Activated CD4-positive, CD25-positive, alpha-beta regulatory T cell (primary cell): Measurements from ENCODE around the gene SHISA7.
A peak's percentile ranks its signal among the peaks of the same experiment; 100 is the strongest.

Experiments used
- DNase-seq, 4 experiments: peaks; one replicate each; lab custom pipeline; 2025; lab: John Stamatoyannopoulos, UW

The SHISA7 gene

DNA sequence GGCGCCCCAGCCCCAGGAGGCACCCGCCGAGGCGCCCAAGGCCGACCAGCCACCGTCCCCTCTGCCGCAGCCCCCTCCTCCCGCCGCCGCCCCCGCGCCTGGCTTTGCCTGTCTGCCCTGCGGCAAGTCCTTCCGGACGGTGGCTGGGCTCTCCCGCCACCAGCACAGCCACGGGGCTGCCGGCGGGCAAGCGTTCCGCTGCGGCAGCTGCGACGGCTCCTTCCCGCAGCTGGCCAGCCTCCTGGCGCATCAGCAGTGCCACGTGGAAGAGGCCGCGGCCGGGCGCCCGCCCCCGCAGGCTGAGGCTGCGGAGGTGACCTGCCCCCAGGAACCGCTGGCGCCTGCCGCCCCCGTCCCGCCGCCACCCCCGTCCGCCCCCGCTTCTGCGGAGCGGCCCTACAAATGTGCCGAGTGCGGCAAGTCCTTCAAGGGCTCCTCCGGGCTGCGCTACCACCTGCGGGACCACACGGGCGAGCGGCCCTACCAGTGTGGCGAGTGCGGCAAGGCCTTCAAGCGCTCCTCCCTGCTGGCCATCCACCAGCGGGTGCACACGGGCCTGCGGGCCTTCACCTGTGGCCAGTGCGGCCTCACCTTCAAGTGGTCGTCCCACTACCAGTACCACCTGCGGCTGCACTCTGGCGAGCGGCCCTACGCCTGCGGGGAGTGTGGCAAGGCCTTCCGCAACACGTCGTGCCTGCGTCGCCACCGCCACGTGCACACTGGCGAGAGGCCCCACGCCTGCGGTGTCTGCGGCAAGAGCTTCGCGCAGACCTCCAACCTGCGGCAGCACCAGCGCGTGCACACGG is 39.3 kb upstream of the SHISA7 start:
- DNase-seq: no peak

DNA sequence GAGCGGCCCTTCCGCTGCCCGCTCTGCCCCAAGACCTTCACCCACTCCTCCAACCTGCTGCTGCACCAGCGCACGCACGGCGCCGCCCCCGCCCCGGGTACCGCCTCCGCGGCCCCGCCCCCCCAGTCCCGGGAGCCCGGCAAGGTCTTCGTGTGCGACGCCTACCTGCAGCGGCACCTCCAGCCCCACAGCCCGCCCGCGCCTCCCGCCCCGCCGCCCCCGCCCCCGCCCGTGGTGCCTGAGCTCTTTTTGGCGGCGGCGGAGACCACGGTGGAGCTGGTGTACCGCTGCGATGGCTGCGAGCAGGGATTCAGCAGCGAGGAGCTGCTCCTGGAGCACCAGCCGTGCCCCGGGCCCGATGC is 38.7 kb upstream of the SHISA7 start:
- DNase-seq: no peak

DNA sequence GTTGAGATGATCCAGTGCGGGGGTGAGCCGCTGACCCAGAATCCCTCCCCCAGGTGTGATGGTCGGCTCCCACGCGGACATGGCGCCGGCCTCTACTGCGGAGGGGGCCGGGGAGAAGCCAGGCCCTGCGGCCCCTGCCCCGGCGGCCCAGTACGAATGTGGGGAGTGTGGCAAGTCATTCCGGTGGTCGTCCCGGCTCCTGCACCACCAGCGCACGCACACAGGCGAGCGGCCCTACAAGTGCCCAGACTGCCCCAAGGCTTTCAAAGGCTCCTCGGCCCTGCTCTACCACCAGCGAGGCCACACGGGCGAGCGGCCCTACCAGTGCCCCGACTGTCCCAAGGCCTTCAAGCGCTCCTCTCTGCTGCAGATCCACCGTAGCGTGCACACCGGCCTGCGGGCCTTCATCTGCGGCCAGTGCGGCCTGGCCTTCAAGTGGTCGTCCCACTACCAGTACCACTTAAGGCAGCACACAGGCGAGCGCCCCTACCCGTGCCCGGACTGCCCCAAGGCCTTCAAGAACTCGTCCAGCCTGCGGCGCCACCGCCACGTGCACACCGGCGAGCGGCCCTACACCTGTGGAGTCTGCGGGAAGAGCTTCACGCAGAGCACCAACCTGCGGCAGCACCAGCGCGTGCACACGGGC is 38.2 kb upstream of the SHISA7 start:
- no peak for DNase-seq

DNA sequence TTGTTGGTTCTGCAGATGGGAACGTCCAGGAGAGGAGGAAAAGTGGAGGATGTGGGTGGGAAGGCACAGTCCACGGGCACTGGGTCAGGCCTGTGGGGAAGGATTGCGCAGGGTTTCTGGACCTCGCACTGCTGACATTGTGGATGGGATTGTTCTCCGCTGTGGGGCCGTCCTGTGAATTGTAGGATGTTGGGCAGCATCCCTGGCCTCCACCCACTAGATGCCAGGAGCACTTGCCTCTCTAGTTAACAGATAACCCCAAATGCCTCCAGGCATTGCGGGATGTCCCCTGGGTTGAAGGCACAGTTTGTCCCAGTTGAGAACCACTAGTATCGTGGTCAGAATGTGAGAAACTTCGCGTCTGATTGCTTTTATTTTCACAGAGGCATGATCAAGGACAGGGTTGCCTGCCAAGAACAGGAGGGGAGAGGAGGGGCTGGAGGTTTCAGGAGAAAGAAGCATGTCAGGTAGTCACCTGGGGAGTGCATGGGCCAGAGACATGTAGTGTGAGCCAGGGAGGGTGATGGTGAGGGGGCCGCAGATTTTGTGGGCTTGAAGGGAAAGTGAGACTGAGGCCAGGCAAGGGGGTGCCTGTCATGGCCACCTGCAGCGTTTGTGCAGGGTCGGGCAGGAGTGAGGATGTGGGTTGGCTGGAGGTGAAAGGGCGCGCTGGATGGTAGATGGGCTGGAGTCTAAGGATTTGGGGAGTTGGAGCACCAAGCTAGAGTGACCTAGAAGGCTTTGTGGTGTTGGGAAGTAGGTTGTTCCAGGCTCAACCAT is 36.5 kb upstream of the SHISA7 start:
- no peak for DNase-seq

DNA sequence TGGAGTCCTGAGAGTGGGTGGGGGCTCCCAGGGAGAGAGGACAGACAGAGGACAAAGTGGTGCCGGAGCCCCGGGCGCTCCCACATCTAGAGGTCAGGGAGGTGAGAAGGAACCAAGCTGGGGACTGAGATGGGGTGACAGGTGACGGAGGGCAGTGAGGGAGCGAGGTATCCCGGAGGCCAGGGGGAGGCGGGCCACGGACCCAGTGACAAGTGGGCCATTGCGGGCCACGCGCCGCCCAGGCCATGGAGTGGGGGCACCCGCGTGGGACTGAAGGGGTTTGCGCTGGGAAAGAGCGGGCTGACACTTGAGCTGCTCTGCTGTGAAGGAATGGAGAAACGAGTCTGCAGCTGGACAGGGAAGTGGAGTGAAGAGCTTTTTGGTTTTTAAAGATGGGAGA is 35.9 kb upstream of the SHISA7 start:
- DNase-seq: no peak

DNA sequence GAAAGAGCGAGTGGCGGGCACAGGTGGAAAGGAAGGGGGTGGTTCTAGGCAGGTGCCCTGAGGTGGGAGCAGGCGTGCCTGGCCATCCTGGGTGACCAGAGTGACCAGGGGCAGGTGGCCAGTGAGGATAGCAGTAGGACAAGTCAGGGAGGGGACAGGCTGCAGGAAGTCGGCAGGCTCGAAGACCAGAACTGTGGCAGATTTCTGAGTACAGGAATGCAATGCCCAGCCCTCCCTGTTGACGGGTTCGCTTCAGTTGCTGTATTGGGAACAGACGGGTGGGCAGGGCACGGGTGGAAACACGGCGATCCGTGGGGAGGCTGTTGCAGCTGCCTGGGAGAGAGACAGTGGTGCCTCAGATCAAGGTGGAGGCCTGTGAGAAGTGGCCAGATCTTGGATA is 35.3 kb upstream of the SHISA7 start:
- no peak for DNase-seq

DNA sequence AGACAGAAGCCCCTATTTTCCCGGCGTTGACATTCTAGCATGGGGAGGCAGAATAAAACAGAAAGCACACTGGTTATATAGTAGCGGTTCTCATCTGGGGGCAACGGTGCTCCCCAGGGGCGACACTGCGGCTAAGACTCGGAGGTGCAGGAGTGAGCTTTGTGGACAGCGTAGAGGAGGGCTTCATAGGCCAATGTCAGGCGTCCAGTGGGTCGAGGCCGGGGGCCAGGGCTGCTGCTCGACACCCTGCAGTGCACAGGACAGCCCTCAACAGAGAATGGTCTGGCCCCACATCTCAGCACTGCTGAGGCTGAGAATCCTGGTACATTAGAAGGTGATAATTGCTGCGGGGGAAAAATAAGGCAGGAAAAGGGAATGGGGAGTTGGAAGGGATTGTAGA is 34.8 kb upstream of the SHISA7 start:
- DNase-seq: no peak

DNA sequence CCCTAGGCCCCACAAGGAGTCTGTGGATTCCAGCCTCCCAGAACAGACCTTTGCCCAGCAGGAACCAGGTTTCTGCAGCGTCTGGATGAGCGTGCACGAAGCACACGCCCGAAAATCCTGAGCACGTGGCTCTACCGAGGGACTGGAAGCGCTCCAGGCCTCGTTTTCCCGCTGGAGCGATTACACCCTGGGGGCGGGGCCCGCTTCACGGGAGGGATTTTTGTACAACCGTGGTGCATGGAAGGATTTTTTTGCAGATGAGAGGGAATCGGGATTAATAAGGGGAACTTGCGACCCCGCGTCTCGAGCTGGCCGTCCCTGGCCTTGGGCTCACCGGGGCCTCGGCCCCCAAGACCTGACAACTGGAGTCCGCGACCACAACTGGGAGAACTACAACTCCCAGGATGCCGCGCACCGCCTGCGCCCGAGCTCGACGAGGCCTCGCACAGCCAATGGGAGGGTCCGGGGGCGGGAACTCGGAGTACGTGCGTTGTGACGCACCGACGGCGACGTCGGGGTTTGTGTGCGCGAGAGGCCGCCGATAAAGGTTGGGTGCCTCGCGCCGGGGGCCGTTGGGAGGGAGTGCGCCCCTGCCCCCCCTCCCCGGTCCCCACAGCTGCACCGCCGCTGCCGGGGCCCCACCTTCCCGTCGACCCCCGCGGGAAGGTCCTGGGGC is 33.1 kb upstream of the SHISA7 start, which contains the start of gene ZNF628:
Gene ZNF628, plus strand, starts transcription at position 518 of the 676 bp plus-strand sequence. CDS start 3,294 bp downstream, outside the sequence.
- peak; percentile 94 to 96 (median 94) for DNase-seq

DNA sequence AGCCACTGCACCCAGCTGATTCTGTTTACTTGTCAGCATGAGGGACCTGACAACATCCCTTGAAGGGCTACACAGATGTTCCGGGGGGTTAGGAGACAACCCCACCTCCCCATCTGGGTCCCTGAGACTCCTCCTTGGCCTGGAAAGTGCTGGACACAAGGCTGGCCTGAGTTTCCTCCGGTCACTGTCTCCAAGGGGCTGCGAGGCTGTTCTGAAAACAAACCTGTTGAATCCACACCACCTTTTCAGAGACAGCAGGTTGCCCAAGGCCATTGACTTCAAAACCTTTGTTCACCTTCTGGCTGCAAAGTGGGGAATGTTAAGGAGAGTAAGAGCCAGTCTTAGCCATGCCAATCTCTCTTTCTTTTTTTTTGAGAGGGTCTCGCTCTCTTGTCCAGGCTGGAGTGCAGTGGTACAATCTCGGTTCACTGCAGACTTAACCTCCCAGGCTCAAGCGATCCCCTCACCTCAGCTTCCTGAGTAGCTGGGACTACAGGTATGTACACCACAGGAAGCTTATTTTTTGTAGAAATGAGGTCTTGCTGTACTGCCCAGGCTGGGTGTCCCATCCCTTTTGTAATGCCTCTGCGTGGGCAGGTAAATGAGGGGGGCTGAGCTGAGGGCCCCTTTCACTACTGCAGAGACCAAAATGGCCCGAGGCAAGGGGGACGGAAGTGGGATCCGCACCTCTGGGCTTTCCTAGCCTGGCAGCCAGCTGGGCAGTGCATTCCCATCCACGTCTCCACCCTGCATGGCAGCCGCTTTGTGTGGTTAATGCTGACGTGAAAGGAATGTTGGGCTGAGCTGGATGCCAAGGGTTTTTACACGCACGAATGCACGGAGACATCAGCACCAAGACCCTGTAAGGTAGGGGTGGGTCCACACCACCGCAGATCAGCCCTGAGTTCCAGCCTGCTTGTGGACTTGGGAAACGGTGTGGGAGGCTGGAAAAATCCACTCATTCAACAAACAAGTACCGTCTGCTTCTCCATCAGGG is 31.5 kb upstream of the SHISA7 start:
- DNase-seq: no peak

DNA sequence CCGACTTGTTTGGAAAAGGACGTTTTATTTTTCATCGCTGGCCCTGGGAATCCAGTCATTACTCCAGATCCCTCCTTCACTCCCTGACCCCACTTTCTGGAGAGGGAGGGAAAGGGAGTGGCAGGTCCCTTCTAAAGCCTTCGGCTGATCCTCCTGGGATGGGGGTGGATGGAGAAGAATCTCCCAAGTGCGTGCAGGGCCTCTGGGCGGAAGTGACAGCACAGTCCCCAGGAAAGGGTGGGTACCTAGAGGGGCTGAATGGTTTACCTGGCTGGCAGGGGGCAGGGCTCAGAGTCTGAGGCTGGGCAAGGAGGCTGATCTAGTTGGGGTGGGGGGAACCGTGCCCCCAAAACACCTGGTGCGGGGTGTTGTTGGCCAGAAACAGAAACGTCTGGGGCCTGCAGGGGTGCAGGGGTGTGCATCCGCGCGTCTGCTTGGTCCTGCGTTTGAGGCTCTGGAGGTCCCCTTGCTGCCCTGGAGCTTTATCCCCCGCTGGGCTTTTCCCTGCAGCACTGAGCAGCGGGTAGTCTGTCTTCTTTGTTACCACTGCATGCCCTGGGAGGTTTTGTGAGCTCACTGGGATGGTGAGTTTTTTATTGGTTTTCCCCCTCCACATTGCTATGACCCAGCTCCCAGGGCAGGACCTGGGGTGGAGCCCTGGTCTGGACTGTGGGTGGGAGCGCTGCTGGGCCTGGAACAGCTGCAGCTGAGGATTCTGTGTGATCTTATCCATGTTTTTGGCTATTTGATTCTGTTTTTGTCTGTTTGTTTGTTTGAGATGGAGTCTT is 30.3 kb upstream of the SHISA7 start:
- no peak for DNase-seq

DNA sequence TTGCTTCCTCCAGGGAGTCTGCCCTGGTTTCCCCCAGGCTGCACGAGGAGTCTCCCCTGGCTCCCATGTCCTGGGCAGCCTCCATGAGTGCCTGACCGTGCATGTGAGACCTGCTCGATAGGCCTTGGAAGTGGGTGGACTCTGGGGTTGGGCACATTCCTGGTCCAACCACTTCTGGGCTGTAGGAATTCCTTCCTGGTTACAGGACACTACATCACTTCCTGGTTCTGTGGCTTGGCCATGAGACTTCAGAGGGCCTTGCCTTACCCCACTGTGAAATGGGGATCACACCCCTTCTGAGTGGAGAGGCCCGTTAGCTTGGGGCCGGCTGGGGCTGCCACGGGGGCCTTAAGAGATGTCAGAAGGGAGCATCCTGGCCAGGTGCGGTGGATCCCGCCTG is 29.4 kb upstream of the SHISA7 start:
- no peak for DNase-seq

DNA sequence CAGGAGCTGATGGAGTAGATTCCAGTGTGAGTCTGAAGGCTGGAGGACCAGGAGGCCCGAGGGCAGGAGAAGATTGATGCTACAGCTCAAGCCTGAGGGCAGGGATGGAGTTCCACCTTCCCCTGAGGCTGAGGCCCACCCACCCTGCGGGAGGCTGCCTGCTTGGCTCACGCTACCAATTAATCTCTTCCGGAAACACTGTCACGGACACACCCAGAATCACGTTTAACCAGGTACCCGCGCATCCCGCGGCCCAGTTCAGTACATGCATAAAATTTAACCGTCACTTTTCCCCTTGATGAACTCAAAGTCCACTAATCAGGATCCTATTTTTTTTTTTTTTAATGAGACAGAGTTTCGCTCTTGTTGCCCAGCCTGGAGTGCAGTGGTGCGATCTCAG is 28.2 kb upstream of the SHISA7 start:
- no peak for DNase-seq

DNA sequence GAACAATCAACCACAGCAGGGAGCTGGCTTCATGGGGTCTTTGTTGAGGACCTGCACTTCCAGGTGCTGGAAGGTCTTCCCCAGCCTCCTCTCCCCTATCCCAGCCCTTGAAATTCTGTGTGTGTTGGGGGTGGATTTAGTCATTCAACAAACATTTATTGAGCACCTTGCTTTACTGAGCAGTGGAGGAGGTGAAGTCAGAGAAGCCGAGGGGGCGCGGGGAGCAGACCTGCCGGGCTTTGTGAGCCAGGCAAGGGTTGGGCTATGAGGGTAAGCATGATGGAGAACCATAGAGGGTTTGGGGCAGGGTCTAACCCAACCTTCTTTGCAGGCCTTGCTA is 24.9 kb upstream of the SHISA7 start:
- DNase-seq: no peak

DNA sequence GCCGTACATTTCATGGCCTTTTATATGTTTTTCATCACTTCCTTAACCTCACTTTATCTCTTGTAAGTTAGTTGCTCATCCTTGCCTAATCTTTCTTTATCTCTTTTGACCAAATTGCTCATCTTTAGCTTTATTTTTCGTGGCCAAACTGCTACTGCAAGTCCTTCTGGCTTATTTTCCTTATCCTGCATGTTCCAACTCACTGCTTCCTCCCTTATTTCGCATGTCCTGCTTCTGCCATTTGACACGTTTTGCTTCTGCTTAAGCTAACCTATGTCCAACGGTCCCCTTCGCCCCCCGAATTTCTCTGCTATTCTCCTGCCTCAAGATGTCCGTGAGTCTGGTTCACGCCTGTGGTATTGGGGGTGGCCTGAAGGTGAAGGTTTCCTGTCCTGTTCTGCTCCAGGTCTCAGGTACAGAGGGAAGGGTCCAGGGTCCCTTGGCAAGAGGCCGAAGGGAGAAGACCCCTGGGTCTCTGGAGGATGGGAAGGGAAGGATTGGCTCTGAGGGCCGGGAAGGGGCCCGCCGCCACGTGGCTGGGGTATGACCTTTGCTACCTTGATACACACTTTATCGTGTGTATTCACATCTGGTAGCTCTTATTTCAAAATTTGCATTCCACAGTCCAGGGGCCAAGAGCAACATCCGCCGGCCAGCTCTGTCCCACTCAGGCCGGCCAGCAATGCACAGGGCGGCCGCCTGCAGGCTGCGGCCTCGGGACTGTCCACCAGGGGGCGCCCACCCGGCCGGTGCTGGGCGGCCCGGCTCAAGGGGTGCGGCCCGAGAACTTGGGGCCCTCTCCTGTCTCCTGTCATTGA is 24.3 kb upstream of the SHISA7 start:
- peak; percentile 38 to 60 (median 46) for DNase-seq

DNA sequence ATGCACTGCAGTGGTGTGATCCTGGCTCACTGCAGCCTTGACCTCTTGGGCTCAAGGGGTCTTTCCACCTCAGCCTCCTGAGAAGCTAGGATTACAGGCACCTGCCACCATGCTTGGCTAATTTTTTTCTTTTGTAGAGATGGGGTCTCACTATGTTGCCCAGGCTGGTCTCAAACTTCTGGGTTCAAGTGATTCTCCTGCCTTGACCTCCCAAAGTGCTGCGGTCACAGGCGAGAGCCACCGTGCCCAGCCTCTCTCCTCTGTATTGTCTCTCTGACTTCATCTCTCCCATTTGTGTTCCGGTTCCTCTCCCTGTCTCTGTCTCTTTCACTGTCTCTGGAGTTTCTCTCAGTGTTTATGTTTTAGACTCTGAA is 23.1 kb upstream of the SHISA7 start:
- DNase-seq: no peak

DNA sequence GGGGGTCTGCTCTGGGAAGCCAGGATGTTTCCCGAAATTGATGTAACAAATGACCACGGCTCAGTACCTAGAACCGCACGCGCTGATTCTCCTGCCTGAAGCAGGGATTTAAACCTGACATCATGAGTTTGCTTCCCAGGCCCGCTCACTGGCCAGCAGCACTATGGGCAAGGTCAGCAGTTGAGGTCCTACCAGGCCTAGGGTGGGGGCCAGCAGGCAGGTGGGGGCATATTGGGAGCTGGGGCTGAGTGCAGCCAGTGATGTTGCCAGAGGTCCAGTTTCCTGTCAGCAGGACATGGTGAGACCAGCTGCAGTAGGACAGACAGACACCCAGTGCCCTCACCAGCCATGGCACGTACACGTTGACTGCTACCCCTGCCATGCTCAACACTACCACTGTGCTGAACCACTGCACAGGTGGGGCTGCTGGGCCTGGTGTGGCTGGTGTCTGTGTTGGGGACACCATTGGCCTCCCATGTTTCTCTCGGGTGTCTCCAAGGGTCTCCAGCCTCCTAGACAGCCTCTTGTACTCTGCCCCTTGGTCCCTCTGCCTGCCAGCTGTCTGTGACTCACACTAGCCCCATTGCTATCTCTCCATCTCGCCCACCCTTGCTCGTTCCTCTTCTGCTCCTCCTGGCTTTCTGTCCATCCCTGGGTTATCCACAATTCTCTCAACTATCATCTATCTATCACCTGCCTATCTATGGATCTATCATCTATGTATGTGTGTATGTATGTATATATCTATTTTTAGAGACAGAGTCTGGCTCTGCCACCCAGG is 22.6 kb upstream of the SHISA7 start:
- no peak for DNase-seq

DNA sequence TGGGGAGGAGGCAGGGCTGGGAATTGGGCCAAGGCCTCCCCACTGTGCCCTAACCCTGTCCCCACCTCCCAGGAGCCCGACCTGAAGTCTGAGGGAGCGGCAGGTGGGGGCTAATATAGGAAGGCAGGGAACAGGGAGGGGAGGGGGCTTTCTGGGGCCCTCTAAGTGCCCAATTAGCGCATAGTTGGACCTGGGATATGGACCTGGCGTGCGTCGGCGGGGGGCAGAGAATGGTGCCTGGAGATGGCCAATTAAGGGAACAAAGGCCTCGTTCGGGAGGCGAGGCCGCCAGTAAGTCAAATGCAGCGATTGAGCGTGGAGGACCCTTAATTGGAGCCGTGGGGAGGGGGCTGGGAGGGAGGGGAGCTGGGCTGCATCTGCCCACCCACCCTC is 21.6 kb upstream of the SHISA7 start, which contains the start of gene C19orf85:
Gene C19orf85, minus strand, starts transcription at position 90 of the 393 bp plus-strand sequence. CDS start 197 bp downstream, outside the sequence.
- DNase-seq: no peak

DNA sequence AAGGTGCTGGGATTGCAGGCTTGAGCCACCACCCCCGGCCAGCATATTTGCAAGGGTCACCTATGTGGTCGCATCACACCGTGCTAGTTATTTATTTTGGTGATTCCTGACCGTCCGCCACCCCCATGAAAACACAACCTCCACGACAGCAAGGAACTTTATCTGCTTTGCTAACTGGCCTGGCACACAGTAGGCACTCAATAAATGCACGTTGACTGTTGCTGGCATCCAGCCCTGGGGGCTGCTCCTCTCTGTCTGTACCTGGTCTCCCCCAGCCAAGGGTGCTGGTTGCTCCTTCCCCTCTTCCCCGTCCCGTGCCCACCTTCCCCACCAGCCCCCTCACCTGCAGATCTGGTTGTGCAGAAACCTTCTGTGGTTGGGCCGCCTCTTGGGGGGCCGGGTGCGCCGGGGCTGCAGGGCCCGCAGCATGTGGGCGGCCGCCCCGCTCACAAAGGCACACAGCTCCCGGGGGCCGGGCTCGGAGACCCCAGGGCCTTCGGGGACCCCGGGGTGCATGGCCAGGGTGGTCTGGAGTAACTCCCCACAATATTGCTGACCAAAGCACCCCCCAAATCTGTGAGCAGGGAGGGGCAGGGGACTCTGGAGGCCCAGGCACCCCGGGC is 21.1 kb upstream of the SHISA7 start:
- no peak for DNase-seq
